HG02798 (cell line): ENCODE results near the gene PRKAG2.
A peak's percentile ranks its signal among the peaks of the same experiment; 100 is the strongest.
"Not testable (repeated sequence)": the region's sequence is repeated elsewhere in the genome, so short reads cannot be mapped to it uniquely, and the experiment has no call there.

ENCODE experiments used
- ATAC-seq: cut with Tn5 transposase; IDR thresholded peaks from one replicate; pipeline ENCODE4 v1.9.1; 2021; ENCODE audit warnings: mild to moderate bottlenecking; ENCODE audit not compliant: unreplicated experiment, poor library complexity

Gene PRKAG2

GRCh38 chr7:151806952-151807775 lies 69.8 kb downstream of the PRKAG2 start:
- no peak for ATAC-seq

- no peak for ATAC-seq
Observed at GRCh38 chr7:151806204-151806603, 70.7 kb downstream of the PRKAG2 start.

GRCh38 chr7:151805191-151805590 lies 71.7 kb downstream of the PRKAG2 start:
- no peak for ATAC-seq

DNA sequence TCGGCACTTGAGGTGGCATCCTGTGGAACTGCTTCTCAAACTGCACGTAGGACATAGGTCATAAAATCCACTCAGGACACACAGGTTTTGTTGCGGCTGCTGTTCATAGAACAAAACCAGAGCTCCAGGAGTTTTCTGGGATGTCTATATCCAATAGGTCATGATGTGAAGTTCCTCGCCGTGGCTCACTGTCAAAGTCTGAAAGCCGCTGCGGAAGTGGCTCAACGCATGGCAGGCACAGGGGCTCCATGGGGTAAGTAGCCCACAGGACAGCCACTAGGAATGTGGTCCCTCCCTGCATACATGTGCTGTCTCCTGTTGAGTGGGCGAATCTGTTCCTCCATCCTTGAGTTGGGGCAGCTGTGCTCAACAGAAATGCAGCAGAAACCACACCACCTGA lies 72.2 kb downstream of the PRKAG2 start:
- ATAC-seq, result no peak

DNA sequence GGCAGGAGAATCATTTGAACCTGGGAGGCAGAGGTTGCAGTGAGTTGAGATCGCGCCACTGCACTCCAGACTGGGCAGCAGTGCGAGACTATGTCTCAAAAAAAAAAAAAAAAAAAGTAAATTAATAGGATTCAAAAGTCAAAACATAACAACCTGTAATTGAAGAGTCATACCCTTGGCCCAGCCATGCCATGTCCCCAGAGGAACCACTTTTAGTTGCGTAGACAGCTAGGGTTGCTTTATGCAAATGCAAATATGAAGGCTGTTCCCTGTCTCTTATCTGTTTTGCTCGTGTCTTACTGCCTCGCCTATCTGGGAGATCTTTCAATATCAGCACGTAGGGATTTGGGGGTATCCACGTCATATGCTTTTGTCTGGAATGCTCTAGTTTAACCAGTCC lies 73.1 kb downstream of the PRKAG2 start:
- no peak for ATAC-seq

DNA sequence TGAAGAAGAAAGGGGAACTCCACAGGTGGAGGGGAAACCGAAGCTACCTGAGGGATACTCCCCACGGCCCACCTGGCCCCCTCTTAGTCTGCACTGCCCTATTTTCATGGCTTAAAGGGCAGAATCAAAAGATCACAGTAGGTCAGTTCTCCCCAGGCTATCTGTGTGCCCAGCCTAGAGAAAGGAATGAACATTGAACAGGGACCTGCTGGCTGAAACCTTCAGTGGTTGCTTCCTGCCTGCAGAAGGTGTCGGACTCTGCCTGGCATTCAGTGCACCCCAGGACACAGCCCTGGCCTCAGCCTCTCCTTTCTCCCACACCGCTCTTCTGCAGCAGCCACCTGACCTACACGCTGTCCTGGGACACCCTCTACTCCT lies 74.5 kb downstream of the PRKAG2 start:
- no peak for ATAC-seq

DNA sequence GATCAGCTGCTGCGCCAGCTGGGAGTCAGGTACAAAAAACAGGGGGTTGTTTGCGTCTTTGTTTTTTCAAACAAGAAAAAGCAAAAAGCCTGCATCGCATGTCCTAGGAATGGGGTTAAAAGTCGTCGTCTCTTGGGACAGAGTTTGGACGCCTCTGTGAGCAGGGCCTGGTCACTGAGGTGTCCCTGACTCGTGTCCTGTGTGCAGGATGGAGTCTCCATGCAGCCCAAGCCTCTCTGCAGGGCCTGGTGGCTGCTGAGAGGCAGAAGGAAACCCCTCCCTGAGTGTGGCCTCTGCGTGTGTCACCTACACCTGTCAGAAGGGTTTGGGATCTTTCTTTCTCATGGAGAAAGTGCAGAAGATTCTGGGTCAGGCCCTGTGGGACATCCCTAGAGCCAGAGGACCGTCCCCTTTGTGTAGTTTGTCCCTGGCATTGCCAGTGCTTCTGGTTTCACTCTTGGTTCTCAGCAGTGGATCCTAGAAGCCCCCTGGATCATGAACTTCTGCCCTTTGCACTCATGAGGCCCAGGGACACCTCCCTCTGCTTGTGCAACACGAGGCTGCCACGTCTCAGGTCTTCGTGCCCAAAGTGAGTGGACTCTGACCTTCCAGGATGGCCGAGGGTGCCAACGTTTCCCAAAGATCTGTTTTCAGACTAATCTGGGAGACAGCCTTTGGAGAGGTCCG lies 75.0 kb downstream of the PRKAG2 start:
- no peak for ATAC-seq

DNA sequence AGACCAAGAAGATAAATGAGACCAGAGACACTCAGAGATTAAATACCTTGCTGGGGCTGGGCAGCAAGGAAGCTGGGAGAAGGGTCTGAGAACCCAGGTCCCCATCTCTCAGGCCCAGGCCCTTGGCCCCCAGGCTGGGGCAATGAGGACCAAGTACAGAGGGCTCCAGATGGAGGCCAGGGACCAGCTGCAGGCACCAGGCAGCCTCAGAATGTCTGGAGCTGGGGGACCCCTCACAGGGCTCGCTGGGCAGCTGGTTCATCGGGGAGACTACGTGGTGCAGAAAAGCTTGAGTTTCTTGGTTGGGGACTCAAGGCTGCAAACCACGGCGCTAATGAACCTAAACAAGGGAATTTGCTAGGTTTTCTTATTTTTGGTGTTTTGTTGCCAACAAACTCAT lies 75.6 kb downstream of the PRKAG2 start:
- ATAC-seq, result no peak

DNA sequence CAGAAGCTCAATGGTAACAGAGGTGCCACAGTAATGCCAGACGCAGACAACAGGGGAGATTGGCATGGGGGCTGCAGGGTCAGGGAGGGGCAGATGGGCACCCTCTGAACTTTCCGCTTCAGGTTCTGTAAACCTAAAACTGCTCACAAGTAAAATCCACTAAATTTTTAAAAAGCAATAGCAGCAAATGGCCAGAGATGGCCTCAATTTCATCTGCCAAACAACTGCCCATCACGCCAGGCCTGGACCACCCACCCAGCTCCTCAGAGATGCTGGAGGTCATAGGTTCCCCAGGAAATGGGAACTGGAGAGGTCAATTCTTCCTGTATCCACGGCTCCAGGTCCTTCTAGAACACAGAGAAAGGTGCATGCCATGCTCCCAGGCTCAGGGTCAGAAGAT lies 76.1 kb downstream of the PRKAG2 start:
- ATAC-seq, result no peak

- no peak for ATAC-seq
Observed at GRCh38 chr7:151800391-151800790, 76.5 kb downstream of the PRKAG2 start.

DNA sequence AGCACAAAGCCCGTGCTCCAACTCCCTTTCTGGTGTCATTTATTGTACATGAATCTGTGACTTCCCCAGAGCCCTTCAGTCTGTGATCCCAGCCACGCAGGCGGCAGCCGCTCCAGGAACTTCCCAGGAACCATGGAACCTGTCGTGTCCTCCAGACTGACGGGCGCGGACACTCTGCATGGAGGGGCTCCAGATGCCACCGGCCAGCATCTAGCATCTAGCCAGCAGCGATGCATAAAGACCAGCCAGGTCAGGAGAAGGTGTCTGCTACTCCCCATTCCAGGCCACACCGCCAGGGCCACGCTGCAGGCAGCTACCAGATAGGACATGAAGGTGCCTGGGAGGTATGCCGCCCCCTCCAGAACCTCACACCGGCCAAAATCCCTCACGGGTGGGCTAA lies 77.4 kb downstream of the PRKAG2 start:
- ATAC-seq, result no peak

GRCh38 chr7:151798851-151799448 lies 78.0 kb downstream of the PRKAG2 start:
- no peak for ATAC-seq

GRCh38 chr7:151797667-151798307 lies 79.1 kb downstream of the PRKAG2 start:
- not testable (repeated sequence) for ATAC-seq

GRCh38 chr7:151796871-151797537 lies 79.9 kb downstream of the PRKAG2 start:
- no peak for ATAC-seq

GRCh38 chr7:151796091-151796870 lies 80.6 kb downstream of the PRKAG2 start:
- ATAC-seq, result no peak

DNA sequence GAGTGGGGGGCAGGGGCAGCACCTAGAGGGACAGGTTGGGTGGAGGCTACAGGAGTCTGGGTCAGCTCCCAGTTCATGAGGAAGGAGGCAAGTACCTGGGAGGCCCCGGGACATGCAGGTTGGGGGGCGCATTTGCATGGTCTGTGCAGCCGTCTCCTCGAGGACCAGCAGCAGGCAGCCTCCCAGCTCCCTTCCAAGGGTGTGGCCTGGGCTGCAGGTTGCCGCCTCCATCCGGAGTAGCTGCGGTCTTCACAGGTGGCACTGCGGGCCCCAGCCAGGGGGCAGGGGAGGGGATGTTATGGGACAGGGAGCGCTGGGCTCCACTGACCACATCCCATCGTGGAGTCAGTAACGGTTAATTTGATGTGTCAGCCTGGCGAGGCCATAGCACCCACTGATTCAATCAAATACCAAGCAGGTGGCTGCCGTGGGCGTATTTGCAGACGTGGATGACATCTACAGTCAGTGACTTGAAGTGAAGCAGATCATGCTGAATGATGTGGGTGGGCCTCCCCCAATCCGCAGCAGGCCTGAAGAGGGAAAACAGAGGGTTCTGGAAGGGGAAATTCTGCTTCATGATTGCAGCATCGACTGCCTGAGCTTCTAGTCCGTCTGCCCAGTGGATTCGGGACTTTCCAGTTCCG lies 81.6 kb downstream of the PRKAG2 start:
- peak; percentile 80 for ATAC-seq

- no peak for ATAC-seq
Observed at GRCh38 chr7:151794508-151795167, 82.3 kb downstream of the PRKAG2 start.

DNA sequence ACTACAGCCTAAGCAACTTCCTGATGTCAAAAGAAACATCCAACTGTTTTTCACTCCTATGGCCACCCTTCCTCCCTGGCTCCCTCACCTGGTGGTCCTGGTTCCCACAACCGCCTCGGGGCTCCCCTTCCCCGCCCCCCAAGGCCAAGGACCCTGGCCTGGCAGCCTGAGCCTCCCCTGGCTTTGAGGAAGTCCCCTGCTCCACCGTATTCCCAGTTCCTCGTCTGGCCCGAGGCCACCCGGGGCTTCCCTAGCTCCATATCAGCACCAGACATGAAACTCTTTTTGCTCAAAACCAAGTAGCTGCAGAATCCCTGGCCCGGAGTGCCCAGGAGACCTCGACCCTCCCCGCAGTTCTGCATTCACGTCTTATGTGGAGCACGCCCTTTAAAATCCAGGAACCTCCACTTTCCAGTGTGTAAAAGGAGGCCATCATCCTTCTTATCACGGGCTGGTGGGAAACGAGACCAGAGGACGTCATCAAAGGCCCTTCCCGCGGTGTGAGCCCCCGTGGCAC lies 82.9 kb downstream of the PRKAG2 start:
- no peak for ATAC-seq
